ENCODE results near the gene MROH7. TPM values are rescaled to one million over a fixed set of nuclear protein-coding genes. Genes with fewer than 3 reads are reported as not detected.

The MROH7 gene
- total RNA-seq, 2 donors from 2014 or later, result 5.2 to 18.0 TPM

DNA sequence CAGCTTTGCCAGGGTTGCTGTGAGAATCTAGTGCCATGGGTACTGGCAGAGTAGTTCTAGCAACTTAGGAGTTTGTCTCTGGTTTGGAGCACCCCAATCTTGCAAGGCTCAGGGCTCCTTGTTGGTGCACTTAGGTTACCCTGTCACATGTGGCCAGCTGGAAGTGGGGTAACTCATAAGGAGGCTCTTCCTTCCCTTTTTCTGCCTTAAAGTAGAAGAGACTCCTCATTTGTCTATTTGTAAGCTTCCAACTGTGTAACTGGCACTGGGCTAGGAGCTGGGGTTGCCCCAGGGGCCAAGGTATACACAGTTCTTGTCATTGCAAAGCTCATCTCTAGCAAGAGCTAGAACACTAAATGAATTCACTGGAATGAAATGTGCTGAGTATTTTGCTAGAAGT is 10.6 kb downstream of the MROH7 start:
- TF ChIP-seq, protein P1, sequence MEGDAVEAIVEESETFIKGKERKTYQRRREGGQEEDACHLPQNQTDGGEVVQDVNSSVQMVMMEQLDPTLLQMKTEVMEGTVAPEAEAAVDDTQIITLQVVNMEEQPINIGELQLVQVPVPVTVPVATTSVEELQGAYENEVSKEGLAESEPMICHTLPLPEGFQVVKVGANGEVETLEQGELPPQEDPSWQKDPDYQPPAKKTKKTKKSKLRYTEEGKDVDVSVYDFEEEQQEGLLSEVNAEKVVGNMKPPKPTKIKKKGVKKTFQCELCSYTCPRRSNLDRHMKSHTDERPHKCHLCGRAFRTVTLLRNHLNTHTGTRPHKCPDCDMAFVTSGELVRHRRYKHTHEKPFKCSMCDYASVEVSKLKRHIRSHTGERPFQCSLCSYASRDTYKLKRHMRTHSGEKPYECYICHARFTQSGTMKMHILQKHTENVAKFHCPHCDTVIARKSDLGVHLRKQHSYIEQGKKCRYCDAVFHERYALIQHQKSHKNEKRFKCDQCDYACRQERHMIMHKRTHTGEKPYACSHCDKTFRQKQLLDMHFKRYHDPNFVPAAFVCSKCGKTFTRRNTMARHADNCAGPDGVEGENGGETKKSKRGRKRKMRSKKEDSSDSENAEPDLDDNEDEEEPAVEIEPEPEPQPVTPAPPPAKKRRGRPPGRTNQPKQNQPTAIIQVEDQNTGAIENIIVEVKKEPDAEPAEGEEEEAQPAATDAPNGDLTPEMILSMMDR (IDR thresholded peaks at IDR 0.05), result no peak
- TF ChIP-seq POLR2A (IDR thresholded peaks at IDR 0.05) (no peak), POLR2AphosphoS5 (IDR thresholded peaks at IDR 0.05) (no peak)
- no peaks in the 10 kb centered on the region for H3K9me3 ChIP-seq
- H3K27ac ChIP-seq, result no peak overlapping the region
- DNase-seq (ENCODE audit: low spot score), result no peak
- H3K27me3 ChIP-seq (replicated peaks; ENCODE audit: insufficient read depth), result no peaks in the 10 kb centered on the region
- intact Hi-C loops (cut with DNase I), result no loop called here
- H3K4me1 ChIP-seq (replicated peaks), result no peaks in the 10 kb centered on the region
- no peaks in the 10 kb centered on the region for H3K36me3 ChIP-seq
- H3K4me3 ChIP-seq, result no peak overlapping the region

DNA sequence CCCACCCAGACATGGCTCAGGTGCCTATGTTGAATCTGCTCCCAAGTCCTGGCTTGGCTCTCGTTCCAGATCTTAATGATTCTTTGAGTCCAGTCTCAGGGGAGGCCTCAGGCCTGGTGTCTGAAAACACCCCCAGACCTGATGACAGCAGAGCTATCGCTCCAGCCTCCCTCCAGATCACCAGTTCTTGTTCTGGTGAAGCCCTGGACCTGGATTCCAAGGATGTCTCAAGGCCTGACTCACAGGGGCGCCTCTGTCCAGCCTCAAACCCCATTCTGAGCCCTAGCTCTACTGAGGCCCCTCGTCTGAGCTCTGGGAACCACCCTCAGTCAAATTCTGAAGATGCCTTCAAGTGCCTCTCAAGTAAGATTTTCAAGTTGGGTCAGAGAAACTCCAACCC is 11.4 kb downstream of the MROH7 start:
- DNase-seq (ENCODE audit: low spot score), result no peak
- H3K27ac ChIP-seq, result no peak overlapping the region
- no peaks in the 10 kb centered on the region for H3K9me3 ChIP-seq
- intact Hi-C loops (cut with DNase I), result no loop called here
- no peaks in the 10 kb centered on the region for H3K36me3 ChIP-seq
- TF ChIP-seq POLR2A (IDR thresholded peaks at IDR 0.05) (no peak), POLR2AphosphoS5 (IDR thresholded peaks at IDR 0.05) (no peak)
- TF ChIP-seq, protein P1 (IDR thresholded peaks at IDR 0.05), result no peak
- WGBS, result 90% methylated on average over 4 of the region's 4 CpGs
- no peak overlapping the region for H3K4me3 ChIP-seq
- no peaks in the 10 kb centered on the region for H3K4me1 ChIP-seq (replicated peaks)
- H3K27me3 ChIP-seq (replicated peaks; ENCODE audit: insufficient read depth), result no peaks in the 10 kb centered on the region

DNA sequence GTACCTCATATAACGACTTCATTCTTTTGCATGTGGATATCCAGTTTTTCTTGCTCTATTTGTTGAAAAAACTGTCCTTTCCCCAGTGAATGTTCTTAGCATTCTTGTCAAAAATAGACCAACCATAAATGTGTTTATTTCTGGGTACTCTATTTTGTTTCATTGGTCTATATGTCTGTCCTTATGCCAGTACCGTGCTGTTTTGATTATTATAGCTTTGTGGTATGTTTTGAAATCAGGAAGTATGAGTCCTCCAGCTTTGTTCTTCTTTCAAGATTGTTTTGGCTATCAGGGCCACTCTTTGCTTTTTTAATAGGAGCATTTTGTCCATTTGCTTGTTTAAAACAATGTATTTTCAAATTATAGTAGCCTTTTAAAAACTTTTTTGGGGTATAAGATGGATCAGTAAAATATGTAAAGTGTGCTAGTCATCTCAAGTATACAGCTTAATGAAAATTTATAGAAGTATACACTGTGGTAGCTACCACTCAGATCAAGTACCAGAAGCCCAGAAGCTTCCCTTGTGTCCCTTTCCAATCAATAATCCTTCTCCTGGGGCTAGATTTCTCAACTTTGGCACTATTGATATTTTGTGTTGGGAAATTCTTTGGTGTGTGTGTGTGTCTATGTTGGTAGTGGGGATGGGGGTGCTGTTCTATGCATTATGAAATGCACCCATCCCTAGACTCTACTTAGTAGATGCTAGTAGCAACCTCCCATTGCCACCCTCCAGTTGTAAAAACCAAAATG is 16.8 kb downstream of the MROH7 start:
- intact Hi-C loops (cut with DNase I), result no loop called here
- no peak overlapping the region for H3K4me3 ChIP-seq
- no peak for DNase-seq (ENCODE audit: low spot score)
- H3K27ac ChIP-seq, result no peak overlapping the region
- 96% methylated on average over 2 of the region's 2 CpGs for WGBS
- no peaks in the 10 kb centered on the region for H3K36me3 ChIP-seq
- H3K27me3 ChIP-seq (replicated peaks; ENCODE audit: insufficient read depth), result no peaks in the 10 kb centered on the region
- no peaks in the 10 kb centered on the region for H3K9me3 ChIP-seq
- no peaks in the 10 kb centered on the region for H3K4me1 ChIP-seq (replicated peaks)
- TF ChIP-seq POLR2AphosphoS5 (IDR thresholded peaks at IDR 0.05) (no peak), POLR2A (IDR thresholded peaks at IDR 0.05) (no peak)
- TF ChIP-seq, protein P1 (IDR thresholded peaks at IDR 0.05), result no peak

DNA sequence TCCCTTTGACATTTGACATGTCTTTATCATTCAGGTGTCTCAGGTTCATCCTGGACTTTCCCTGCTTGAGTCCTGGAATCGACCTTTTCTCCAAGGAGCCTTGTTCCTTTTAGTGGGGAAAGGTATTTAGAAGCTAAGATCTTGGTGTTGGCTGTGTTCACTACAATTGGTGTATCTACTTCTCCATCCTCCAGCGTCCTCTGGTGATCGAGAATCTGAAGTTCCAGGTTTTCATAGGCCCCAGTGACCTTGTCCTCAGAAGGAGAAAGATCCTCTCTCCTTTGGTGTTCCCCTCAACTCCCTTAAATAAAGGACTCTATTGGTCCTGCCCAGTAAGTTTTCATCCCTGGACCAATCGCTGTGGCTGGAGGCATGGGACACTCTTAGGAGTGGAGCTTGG is 22.1 kb downstream of the MROH7 start:
- 89% methylated on average over 4 of the region's 4 CpGs for WGBS
- no peak for DNase-seq (ENCODE audit: low spot score)
- H3K9me3 ChIP-seq, result no peaks in the 10 kb centered on the region
- intact Hi-C loops (cut with DNase I), result no loop called here
- no peaks in the 10 kb centered on the region for H3K4me1 ChIP-seq (replicated peaks)
- no peak overlapping the region for H3K4me3 ChIP-seq
- H3K36me3 ChIP-seq, result no peaks in the 10 kb centered on the region
- TF ChIP-seq POLR2AphosphoS5 (IDR thresholded peaks at IDR 0.05) (no peak), POLR2A (IDR thresholded peaks at IDR 0.05) (no peak)
- TF ChIP-seq, protein P1 (IDR thresholded peaks at IDR 0.05), result no peak
- H3K27ac ChIP-seq, result no peak overlapping the region
- no peaks in the 10 kb centered on the region for H3K27me3 ChIP-seq (replicated peaks; ENCODE audit: insufficient read depth)

DNA sequence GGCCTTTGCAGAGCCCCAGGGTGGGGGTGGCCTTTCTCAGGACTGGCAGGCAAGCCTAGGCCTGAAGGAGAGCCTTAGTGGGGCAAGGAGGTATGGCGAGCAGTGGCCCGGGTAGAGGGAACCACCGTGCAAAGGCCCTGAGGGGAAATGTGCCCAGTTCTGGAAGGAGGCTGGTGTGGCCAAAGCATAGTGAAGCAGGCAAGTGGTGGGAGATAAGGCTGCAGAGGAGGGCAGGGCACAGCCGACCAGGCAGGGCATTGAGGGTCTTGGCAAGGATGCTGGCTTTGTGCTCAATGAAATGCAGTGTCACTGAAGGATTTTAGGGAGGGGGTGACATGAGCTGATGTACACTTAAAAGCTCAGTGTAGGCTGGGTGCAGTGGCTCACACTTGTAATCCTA is 22.8 kb downstream of the MROH7 start:
- Histone ChIP-seq H3K27ac (no peak overlapping the region), H3K9me3 (no peaks in the 10 kb centered on the region), H3K27me3 (replicated peaks; ENCODE audit: insufficient read depth) (no peaks in the 10 kb centered on the region), H3K36me3 (no peaks in the 10 kb centered on the region), H3K4me3 (no peak overlapping the region), H3K4me1 (replicated peaks) (no peaks in the 10 kb centered on the region)
- DNase-seq (ENCODE audit: low spot score), result no peak
- WGBS, result 71% methylated on average over 4 of the region's 4 CpGs
- intact Hi-C loops (cut with DNase I), result no loop called here
- TF ChIP-seq, protein P1 (IDR thresholded peaks at IDR 0.05), result no peak
- TF ChIP-seq POLR2A (IDR thresholded peaks at IDR 0.05) (no peak), POLR2AphosphoS5 (IDR thresholded peaks at IDR 0.05) (no peak)
